HCT116 (cell line): ENCODE data around the gene SPARC. TPM values are rescaled to one million over a fixed set of nuclear protein-coding genes. Genes with fewer than 3 reads are reported as not detected.

Experiments used
- ZBTB33 ChIP-seq: IDR thresholded peaks from 2 replicates; pipeline ENCODE4 v1.6.1; 2011; ENCODE audit warnings: mild to moderate bottlenecking, low read length, moderate library complexity; ENCODE audit not compliant: insufficient replicate concordance; ENCODE audit errors: extremely low read depth
- total RNA-seq: library from RNA; stranded (reverse); gene quantifications from one replicate; pipeline ENCODE4 v1.2.1, GENCODE V29; 2021; ENCODE audit not compliant: unreplicated experiment

Gene SPARC
- total RNA-seq, 1 experiment from 2014 or later: 3.0 TPM

- TF ChIP-seq ZBTB33: no peak
Observed at GRCh38 chr5:151611127-151611775, 75.5 kb downstream of the SPARC start (continued).

Other genes with a start within 250 kb of the SPARC start
- gene SLC36A1, start 239.3 kb downstream of the SPARC start, total RNA-seq: 7.4 TPM
- gene FAT2, start 95.6 kb downstream of the SPARC start, total RNA-seq: 0.05 TPM
- gene ATOX1, start 71.7 kb upstream of the SPARC start, total RNA-seq: 66.2 TPM
- gene G3BP1, start 85.0 kb upstream of the SPARC start, total RNA-seq: 296 TPM
- gene GLRA1, start 237.9 kb upstream of the SPARC start, total RNA-seq: not detected